Panc1 (cell line): ENCODE data around the gene STIL. TPM values are rescaled to one million over a fixed set of nuclear protein-coding genes. Genes with fewer than 3 reads are reported as not detected.

Experiments
- ATAC-seq: fragments of 200-7000 bp; cut with Tn5 transposase; 2 replicates; pipeline ENCODE4 v1.9.1; 2020; ENCODE audit warnings: mild to moderate bottlenecking, moderate library complexity
- BruUV-seq: library from RNA; stranded (reverse); fragments of 400-500 nt; replicated peaks from 2 replicates; lab custom pipeline; 2021; lab: Mats Ljungman, UMichigan
- CTCF ChIA-PET: fragments of 300-600 bp; sonication (Branson Sonifier 250); formaldehyde crosslinking; loops from one replicate; lab custom pipeline; 2022; ENCODE audit warnings: antibody characterized with exemption; lab: Charles Lee
- POLR2A ChIA-PET: fragments of 300-600 bp; sonication (Branson Sonifier 250); formaldehyde crosslinking; loops from one replicate; lab custom pipeline; 2022; ENCODE audit warnings: antibody characterized with exemption; lab: Charles Lee
- DNase-seq: peaks from one replicate; pipeline ENCODE4 v3.0.0-alpha.2; 2010; ENCODE audit warnings: low read depth, low spot score
- H3K27ac ChIP-seq: 2 replicates; pipeline ENCODE4 v1.5.1; 2011; ENCODE audit warnings: mild to moderate bottlenecking, low read length, inconsistent platforms
- H3K27me3 ChIP-seq: fragments of 200-500 bp; sonication (Bioruptor generic); 2 replicates; pipeline ENCODE4 v1.6.0; 2014; ENCODE audit warnings: low read length, inconsistent platforms; ENCODE audit not compliant: control insufficient read depth, insufficient read depth
- H3K36me3 ChIP-seq: fragments of 200-500 bp; sonication (Bioruptor generic); 2 replicates; pipeline ENCODE4 v1.5.1; 2014; ENCODE audit warnings: inconsistent platforms, mild to moderate bottlenecking, low read length, moderate library complexity; ENCODE audit not compliant: control insufficient read depth, insufficient read depth
- H3K4me1 ChIP-seq: 2 replicates; pipeline ENCODE4 v1.5.1; 2011; ENCODE audit warnings: inconsistent platforms, mild to moderate bottlenecking, low read length, moderate library complexity; ENCODE audit not compliant: control insufficient read depth, insufficient read depth
- H3K4me3 ChIP-seq, 2 experiments: 2 replicates each; pipeline ENCODE4 v1.5.1; 2011 to 2012; ENCODE audit warnings: low read depth in 2 of 2, low read length in 2 of 2, mild to moderate bottlenecking in 2 of 2, inconsistent platforms in 1 of 2, moderate library complexity in 1 of 2
- H3K9me3 ChIP-seq: fragments of 200-500 bp; sonication (Bioruptor generic); 2 replicates; pipeline ENCODE4 v1.5.1; 2014; ENCODE audit warnings: low read depth, mild to moderate bottlenecking, inconsistent platforms, low read length, moderate library complexity; ENCODE audit not compliant: control insufficient read depth, insufficient read depth
- POLR2AphosphoS5 ChIP-seq: IDR thresholded peaks from 2 replicates; pipeline ENCODE4 v1.6.1; 2012; ENCODE audit warnings: mild to moderate bottlenecking, low read depth, low read length, moderate library complexity
- REST ChIP-seq, 2 experiments: IDR thresholded peaks; 2 replicates each; pipeline ENCODE4 v1.6.1; 2011 to 2012; ENCODE audit warnings: low read depth in 2 of 2, control low read depth in 1 of 2, low read length in 1 of 2, mild to moderate bottlenecking in 1 of 2, moderate library complexity in 1 of 2; ENCODE audit not compliant: insufficient read depth in 1 of 2
- SIN3A ChIP-seq: IDR thresholded peaks from 2 replicates; pipeline ENCODE4 v1.6.1; 2012; ENCODE audit warnings: low read depth, mild to moderate bottlenecking, low read length, moderate library complexity, borderline replicate concordance; ENCODE audit not compliant: insufficient read depth
- TCF7L2 ChIP-seq: IDR thresholded peaks from 2 replicates; pipeline ENCODE4 v1.6.1; 2011; ENCODE audit warnings: mild to moderate bottlenecking, low read depth, low read length, inconsistent platforms
- in situ Hi-C: cut with HindIII; loops from 2 replicates; pipeline ENCODE4 v1.10.0; 2016; ENCODE audit warnings: low sequenced_read_pairs, low pct_unique_long_range_greater_than_20kb
- intact Hi-C: fragments of 100-400 bp; cut with micrococcal nuclease; formaldehyde crosslinking; loops from one replicate; pipeline ENCODE4 v1.10.0; 2022; ENCODE audit not compliant: unreplicated experiment
- total RNA-seq: library from RNA; stranded (reverse); gene quantifications from one replicate; pipeline ENCODE4 v1.2.1, GENCODE V29; 2021; ENCODE audit not compliant: unreplicated experiment
- TF ChIP-seq, protein P1 (sequence below): fragments of 450-650 bp; IDR thresholded peaks from 2 replicates; pipeline ENCODE4 v1.5.1; 2017; ENCODE audit warnings: mild to moderate bottlenecking

STIL gene
- total RNA-seq, 1 experiment from 2014 or later, result 31.6 TPM

GRCh38 chr1:47229031-47229885 is 84.7 kb downstream of the STIL start:
- intact Hi-C loops, result no loop called here
- ATAC-seq, result no peak
- no peak for DNase-seq
- CTCF ChIA-PET, result no interaction called here
- TF ChIP-seq REST (IDR thresholded peaks at IDR 0.05; ENCODE audit: insufficient read depth in 1 of 2, low read depth in 2 of 2, low read length in 1 of 2) (no peak), TCF7L2 (no peak), POLR2AphosphoS5 (no peak), SIN3A (no peak)
- TF ChIP-seq, protein P1, sequence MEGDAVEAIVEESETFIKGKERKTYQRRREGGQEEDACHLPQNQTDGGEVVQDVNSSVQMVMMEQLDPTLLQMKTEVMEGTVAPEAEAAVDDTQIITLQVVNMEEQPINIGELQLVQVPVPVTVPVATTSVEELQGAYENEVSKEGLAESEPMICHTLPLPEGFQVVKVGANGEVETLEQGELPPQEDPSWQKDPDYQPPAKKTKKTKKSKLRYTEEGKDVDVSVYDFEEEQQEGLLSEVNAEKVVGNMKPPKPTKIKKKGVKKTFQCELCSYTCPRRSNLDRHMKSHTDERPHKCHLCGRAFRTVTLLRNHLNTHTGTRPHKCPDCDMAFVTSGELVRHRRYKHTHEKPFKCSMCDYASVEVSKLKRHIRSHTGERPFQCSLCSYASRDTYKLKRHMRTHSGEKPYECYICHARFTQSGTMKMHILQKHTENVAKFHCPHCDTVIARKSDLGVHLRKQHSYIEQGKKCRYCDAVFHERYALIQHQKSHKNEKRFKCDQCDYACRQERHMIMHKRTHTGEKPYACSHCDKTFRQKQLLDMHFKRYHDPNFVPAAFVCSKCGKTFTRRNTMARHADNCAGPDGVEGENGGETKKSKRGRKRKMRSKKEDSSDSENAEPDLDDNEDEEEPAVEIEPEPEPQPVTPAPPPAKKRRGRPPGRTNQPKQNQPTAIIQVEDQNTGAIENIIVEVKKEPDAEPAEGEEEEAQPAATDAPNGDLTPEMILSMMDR, result no peak
- in situ Hi-C loops, result no loop called here
- Histone ChIP-seq H3K9me3 (no peaks in the 10 kb centered on the region), H3K4me3 (no peak overlapping the region), H3K27ac (no peak overlapping the region), H3K4me1 (0 out of 2 replicates have a peak, but pooled peaks cover 2% of the 10 kb centered on the region), H3K36me3 (no peaks in the 10 kb centered on the region), H3K27me3 (peaks cover 21% of the 10 kb centered on the region)
- no TSS peak for BruUV-seq
- POLR2A ChIA-PET, result no interaction called here

DNA sequence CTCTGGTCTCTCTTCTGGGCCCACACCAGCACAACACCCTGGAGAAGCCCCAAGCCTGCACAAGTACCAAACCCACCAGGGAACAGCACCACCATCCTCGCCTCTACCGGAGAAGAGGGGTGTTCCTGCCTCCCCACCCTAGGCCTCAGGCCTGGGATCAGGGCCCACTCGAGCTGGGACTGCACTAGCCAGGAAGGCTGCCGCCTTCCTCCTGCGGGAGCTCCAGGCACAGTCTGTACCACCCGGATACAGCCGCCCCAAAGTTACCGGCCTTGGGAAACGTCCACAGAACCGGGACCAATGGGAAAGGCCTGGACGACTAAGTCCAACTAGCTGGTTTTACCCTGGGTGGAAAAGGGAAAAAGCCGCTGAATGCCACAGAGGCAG is 85.3 kb downstream of the STIL start:
- H3K9me3 ChIP-seq, result no peaks in the 10 kb centered on the region
- H3K27me3 ChIP-seq, result peaks cover 23% of the 10 kb centered on the region
- no peak overlapping the region for H3K27ac ChIP-seq
- ChIA-PET POLR2A (no interaction called here), CTCF (no interaction called here)
- BruUV-seq, result no TSS peak
- in situ Hi-C loops (no loop called here), intact Hi-C loops (no loop called here)
- H3K36me3 ChIP-seq, result no peaks in the 10 kb centered on the region
- TF ChIP-seq, protein P1, result no peak
- TF ChIP-seq TCF7L2 (no peak), REST (IDR thresholded peaks at IDR 0.05; ENCODE audit: insufficient read depth in 1 of 2, low read depth in 2 of 2, low read length in 1 of 2) (no peak), POLR2AphosphoS5 (no peak), SIN3A (no peak)
- ATAC-seq (no peak), DNase-seq (no peak)
- H3K4me1 ChIP-seq, result 0 out of 2 replicates have a peak, but pooled peaks cover 2% of the 10 kb centered on the region
- no peak overlapping the region for H3K4me3 ChIP-seq
